ENCODE measurements around the gene GATD1.

DNA sequence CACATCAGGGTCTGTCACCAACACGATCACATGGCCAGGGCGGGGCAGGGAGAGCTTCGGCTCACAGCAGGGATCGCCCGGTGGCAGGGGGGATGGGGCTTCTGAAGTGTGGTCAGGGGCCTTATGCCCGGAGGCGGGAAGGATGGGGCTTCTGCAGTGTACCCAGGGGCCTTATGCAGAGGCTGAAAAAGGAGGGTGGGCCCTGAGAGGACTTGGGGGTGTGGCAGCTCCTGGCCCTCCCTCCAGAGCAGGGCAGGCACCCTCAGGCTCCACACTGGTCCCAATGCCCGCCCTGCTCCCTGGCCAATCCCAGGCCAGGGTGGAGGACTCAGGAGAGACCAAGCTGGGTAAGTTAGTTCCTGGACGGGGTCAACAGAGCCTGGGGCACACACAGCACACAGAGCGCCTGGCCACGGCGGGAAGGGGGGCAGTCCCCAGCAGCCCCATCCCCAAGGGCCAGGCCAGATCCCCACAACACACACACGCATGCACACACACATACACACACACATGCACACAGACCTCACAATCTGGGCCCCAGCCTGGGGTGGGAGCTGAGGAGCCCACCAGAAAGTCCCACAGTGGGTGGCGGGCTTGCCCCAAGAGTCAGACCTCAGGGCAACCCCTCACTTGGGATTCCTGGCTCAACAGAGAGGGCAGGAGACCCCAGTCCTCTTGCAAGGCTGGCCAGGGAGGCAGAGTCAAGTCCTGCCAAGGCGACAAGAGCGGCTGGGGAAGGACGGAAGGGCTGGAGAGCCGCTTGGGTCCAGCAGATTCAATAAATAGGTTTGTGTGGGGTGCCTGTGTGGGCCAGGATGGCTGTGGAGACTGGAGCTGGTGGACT, 13.7 kb upstream of the GATD1 start:
- TF ChIP-seq USF1 (CRISPR knock-in tag; IDR thresholded peaks at IDR 0.05) (no peak), ZEB2 (IDR thresholded peaks at IDR 0.05) (no peak), JUND (IDR thresholded peaks at IDR 0.05; ENCODE audit: borderline replicate concordance, low read depth, low read length) (no peak), JUND (tag; IDR thresholded peaks at IDR 0.05; ENCODE audit: borderline replicate concordance, low read depth, low read length) (no peak), TAF15 (IDR thresholded peaks at IDR 0.05; ENCODE audit: low read depth, low read length) (no peak), TCF7L2 (IDR thresholded peaks at IDR 0.05; ENCODE audit: low read depth, low read length) (no peak), HDAC2 (IDR thresholded peaks at IDR 0.05) (no peak), ZNF778 (CRISPR knock-in tag; IDR thresholded peaks at IDR 0.05) (no peak), GABPA (tag; conservative IDR thresholded peaks at IDR 0.05; ENCODE audit: low read depth) (no peak), NCOR1 (IDR thresholded peaks at IDR 0.05) (no peak)
- TF ChIP-seq, protein P1, sequence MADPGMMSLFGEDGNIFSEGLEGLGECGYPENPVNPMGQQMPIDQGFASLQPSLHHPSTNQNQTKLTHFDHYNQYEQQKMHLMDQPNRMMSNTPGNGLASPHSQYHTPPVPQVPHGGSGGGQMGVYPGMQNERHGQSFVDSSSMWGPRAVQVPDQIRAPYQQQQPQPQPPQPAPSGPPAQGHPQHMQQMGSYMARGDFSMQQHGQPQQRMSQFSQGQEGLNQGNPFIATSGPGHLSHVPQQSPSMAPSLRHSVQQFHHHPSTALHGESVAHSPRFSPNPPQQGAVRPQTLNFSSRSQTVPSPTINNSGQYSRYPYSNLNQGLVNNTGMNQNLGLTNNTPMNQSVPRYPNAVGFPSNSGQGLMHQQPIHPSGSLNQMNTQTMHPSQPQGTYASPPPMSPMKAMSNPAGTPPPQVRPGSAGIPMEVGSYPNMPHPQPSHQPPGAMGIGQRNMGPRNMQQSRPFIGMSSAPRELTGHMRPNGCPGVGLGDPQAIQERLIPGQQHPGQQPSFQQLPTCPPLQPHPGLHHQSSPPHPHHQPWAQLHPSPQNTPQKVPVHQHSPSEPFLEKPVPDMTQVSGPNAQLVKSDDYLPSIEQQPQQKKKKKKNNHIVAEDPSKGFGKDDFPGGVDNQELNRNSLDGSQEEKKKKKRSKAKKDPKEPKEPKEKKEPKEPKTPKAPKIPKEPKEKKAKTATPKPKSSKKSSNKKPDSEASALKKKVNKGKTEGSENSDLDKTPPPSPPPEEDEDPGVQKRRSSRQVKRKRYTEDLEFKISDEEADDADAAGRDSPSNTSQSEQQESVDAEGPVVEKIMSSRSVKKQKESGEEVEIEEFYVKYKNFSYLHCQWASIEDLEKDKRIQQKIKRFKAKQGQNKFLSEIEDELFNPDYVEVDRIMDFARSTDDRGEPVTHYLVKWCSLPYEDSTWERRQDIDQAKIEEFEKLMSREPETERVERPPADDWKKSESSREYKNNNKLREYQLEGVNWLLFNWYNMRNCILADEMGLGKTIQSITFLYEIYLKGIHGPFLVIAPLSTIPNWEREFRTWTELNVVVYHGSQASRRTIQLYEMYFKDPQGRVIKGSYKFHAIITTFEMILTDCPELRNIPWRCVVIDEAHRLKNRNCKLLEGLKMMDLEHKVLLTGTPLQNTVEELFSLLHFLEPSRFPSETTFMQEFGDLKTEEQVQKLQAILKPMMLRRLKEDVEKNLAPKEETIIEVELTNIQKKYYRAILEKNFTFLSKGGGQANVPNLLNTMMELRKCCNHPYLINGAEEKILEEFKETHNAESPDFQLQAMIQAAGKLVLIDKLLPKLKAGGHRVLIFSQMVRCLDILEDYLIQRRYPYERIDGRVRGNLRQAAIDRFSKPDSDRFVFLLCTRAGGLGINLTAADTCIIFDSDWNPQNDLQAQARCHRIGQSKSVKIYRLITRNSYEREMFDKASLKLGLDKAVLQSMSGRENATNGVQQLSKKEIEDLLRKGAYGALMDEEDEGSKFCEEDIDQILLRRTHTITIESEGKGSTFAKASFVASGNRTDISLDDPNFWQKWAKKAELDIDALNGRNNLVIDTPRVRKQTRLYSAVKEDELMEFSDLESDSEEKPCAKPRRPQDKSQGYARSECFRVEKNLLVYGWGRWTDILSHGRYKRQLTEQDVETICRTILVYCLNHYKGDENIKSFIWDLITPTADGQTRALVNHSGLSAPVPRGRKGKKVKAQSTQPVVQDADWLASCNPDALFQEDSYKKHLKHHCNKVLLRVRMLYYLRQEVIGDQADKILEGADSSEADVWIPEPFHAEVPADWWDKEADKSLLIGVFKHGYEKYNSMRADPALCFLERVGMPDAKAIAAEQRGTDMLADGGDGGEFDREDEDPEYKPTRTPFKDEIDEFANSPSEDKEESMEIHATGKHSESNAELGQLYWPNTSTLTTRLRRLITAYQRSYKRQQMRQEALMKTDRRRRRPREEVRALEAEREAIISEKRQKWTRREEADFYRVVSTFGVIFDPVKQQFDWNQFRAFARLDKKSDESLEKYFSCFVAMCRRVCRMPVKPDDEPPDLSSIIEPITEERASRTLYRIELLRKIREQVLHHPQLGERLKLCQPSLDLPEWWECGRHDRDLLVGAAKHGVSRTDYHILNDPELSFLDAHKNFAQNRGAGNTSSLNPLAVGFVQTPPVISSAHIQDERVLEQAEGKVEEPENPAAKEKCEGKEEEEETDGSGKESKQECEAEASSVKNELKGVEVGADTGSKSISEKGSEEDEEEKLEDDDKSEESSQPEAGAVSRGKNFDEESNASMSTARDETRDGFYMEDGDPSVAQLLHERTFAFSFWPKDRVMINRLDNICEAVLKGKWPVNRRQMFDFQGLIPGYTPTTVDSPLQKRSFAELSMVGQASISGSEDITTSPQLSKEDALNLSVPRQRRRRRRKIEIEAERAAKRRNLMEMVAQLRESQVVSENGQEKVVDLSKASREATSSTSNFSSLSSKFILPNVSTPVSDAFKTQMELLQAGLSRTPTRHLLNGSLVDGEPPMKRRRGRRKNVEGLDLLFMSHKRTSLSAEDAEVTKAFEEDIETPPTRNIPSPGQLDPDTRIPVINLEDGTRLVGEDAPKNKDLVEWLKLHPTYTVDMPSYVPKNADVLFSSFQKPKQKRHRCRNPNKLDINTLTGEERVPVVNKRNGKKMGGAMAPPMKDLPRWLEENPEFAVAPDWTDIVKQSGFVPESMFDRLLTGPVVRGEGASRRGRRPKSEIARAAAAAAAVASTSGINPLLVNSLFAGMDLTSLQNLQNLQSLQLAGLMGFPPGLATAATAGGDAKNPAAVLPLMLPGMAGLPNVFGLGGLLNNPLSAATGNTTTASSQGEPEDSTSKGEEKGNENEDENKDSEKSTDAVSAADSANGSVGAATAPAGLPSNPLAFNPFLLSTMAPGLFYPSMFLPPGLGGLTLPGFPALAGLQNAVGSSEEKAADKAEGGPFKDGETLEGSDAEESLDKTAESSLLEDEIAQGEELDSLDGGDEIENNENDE (IDR thresholded peaks at IDR 0.05; ENCODE audit: low read depth, low read length) = no peak
- TF ChIP-seq, protein P2, sequence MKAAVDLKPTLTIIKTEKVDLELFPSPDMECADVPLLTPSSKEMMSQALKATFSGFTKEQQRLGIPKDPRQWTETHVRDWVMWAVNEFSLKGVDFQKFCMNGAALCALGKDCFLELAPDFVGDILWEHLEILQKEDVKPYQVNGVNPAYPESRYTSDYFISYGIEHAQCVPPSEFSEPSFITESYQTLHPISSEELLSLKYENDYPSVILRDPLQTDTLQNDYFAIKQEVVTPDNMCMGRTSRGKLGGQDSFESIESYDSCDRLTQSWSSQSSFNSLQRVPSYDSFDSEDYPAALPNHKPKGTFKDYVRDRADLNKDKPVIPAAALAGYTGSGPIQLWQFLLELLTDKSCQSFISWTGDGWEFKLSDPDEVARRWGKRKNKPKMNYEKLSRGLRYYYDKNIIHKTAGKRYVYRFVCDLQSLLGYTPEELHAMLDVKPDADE (conservative IDR thresholded peaks at IDR 0.05; ENCODE audit: control insufficient read depth, low read depth, low read length) = no peak
- TF ChIP-seq, protein P3, sequence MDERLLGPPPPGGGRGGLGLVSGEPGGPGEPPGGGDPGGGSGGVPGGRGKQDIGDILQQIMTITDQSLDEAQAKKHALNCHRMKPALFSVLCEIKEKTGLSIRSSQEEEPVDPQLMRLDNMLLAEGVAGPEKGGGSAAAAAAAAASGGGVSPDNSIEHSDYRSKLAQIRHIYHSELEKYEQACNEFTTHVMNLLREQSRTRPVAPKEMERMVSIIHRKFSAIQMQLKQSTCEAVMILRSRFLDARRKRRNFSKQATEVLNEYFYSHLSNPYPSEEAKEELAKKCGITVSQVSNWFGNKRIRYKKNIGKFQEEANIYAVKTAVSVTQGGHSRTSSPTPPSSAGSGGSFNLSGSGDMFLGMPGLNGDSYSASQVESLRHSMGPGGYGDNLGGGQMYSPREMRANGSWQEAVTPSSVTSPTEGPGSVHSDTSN (CRISPR knock-in tag; IDR thresholded peaks at IDR 0.05; ENCODE audit: low read depth) = no peak
- TF ChIP-seq, protein P3 (tag; conservative IDR thresholded peaks at IDR 0.05; ENCODE audit: low read depth) = no peak

Measured in K562 (cell line).